HuH-7 (cell line): ENCODE results near the gene SCARF1.
A peak's percentile ranks its signal among the peaks of the same experiment; 100 is the strongest.

ENCODE experiments used
- DNase-seq: peaks from one replicate; pipeline ENCODE4 v3.0.0; 2011; ENCODE audit warnings: low spot score

The SCARF1 gene

GRCh38 chr17:1627982-1628855 lies 17.3 kb downstream of the SCARF1 start, which contains the start of gene SLC43A2:
TSS of gene SLC43A2 (minus strand) at chr17:1628834. CDS start at chr17:1627874, 960 bp downstream.
- peak; percentile 93 for DNase-seq

- DNase-seq, result no peak
Measured at GRCh38 chr17:1627182-1627981, 18.1 kb downstream of the SCARF1 start.

GRCh38 chr17:1626333-1626732 lies 19.2 kb downstream of the SCARF1 start:
- DNase-seq, result no peak

GRCh38 chr17:1625581-1625980 lies 20.0 kb downstream of the SCARF1 start:
- no peak for DNase-seq

- no peak for DNase-seq
Measured at GRCh38 chr17:1625053-1625452, 20.5 kb downstream of the SCARF1 start.

DNA sequence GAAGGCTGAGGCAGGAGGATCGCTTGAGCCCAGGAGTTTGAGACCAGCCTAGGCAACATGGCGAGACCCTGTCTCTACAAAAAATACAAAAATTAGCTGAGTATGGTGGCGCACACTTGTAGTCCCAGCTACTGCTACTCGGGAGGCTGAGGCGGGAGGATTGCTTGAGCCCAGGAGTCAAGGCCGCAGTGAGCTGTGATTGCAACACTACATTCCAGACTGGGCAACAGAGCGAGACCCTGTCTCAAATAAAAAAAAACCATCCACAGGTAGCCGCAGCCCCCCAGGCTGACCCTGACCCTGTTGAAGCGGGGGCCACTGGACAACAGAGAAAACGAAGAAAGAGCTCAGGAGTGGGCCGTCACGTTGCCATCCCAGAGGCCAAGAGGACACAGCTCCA lies 20.9 kb downstream of the SCARF1 start:
- no peak for DNase-seq

GRCh38 chr17:1623057-1623630 lies 22.4 kb downstream of the SCARF1 start:
- DNase-seq, result no peak

GRCh38 chr17:1621273-1621954 lies 24.1 kb downstream of the SCARF1 start:
- peak; percentile 54 for DNase-seq

DNA sequence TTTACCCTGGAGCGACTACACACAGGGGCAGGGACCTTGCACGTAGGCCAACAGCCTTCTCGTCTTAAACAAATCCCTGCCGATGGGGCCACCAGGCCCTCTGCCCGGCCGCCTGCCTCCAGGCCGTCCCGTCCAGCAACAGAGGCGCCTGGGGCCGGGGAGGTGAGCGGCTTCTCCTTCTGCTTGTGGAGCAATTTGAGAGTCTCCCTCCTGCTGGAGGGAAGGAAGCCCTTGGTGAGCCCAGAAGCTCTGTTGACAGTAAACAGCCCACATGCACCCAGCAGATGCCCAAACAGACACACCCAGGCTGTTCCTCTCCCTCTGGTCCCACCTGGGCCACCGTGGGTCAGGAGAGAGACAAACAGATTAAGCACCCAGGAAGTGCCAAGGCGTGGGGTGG lies 25.0 kb downstream of the SCARF1 start:
- no peak for DNase-seq

GRCh38 chr17:1617620-1618174 lies 27.8 kb downstream of the SCARF1 start:
- DNase-seq, result no peak

- DNase-seq, result no peak
Measured at GRCh38 chr17:1616101-1616500, 29.4 kb downstream of the SCARF1 start.

DNA sequence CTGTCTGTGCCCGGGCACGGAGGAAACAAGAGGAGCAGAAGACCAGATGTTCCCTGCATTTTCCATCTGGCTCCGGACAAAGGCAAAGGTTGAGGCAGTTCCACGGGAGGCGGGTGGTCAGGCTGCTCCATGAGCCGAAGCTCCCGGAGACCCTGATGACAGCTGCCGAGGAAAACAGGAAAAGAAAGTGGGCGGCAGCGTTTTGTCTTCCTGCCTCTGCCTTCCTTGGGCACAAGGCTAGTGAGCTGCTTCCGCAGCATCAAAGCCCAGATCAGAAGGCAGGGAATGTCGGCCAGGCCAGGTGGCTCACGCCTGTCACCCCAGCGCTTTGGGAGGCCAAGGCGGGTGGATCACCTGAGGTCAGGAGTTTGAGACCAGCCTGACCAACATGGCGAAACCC lies 33.1 kb downstream of the SCARF1 start:
- DNase-seq, result no peak

DNA sequence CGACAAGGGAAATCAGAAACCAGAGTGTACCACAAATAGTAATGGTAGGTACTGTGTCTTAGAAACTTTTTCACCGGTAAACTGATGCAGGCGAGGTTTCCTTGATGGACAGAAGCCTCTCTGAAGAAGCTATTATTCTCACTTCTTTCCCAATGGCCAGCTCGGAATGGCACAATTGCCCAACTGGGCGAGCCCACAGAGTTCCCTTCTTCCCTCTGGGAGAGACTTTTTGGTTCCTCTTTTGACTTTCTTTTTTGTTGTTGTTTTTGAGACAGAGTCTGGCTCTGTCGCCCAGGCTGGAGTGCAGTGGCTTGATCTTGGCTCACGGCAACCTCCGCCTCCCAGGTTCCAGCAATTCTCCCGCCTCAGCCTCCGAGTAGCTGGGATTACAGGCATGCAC lies 33.8 kb downstream of the SCARF1 start:
- DNase-seq, result no peak

GRCh38 chr17:1608676-1609075 lies 36.9 kb downstream of the SCARF1 start:
- no peak for DNase-seq

DNA sequence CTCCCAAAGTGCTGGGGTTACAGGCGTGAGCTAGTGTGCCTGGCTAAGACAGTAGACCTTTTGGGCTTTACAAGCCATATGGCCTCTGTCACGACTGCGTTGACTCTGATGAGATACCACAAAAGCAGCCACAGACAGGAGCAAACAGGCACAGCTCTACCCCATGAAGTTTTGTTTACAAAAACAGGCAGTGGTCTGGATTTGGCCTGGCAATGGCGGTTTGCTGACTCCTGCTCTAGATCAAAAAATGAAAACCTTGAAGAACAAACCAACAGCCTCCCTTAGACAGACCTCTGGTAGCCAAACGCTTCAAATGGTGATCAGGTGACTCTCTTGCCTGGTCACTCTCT lies 37.6 kb downstream of the SCARF1 start:
- DNase-seq, result no peak

DNA sequence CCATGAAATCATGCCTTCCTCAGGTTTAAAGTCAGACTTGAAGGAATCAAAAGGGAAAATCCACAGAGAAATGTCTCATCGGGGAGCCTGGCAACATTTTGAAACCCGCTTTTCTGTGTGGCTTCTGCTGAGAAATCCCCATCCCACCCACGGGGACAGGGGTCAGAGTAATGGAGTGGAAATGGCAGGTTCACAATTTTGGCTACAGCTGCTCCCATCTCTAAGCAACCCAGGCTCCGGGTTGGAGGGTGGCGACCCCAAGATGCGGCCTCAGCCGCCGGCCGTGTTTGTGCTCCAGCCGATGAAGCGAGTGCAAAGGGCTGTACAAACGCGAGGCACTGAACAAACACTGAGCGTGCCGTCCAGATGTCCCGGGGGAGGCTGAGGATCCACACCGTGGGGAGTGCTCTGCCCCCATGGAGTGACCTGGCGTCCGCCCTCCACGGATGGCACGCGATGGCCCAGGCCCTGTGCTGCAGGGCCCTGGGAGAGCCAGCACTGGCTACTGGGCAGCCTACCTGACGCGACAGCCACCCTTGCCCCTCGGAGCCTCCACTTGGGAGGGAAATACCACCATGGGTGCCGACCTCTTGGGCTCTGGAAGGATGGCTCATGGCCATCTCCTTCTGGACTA lies 39.1 kb downstream of the SCARF1 start:
- DNase-seq, result no peak

GRCh38 chr17:1605681-1606351 lies 39.7 kb downstream of the SCARF1 start:
- no peak for DNase-seq

- DNase-seq, result no peak
Measured at GRCh38 chr17:1604831-1605528, 40.6 kb downstream of the SCARF1 start.

GRCh38 chr17:1601571-1601970 lies 44.0 kb downstream of the SCARF1 start:
- DNase-seq, result no peak

DNA sequence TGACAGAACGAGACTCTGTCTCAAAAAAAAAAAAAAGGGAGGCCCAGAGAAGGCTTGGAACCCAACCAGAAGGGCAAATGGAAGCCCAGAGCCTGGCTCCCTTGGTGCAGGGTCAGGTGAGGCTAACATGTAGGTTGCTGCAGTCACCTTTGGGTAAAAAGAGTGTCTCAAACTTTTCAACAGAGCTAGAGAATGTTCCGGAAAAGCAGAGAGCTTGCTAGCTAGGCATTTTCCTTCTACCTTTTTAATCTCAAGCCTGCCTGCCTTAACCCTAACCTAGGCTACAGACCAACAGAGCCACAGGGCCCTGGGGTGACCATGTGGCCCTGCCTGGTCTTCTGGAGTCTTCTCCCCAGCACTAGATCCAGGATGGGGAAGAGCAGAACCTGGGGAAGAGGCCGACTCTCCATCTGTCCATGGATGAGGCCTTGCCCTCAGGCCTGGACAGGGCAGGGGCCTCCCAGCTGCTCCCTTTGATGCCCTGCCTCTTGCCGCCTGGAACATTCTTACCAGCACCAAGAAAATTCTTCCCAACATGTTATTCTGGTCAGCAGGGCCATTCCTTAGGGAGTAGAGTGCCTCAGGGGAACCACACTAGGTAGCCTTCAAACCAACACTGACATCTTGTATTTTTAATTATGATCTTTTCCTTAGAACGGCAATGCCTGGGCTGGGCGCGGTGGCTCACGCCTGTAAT lies 47.0 kb downstream of the SCARF1 start:
- DNase-seq, result no peak
